T-cell (primary cell): ENCODE measurements around the gene PCDHA1. TPM values are rescaled to one million over a fixed set of nuclear protein-coding genes. Genes with fewer than 3 reads are reported as not detected.

Experiments
- ATAC-seq, 4 experiments: fragments of 200-7000 bp in 3 of 4; fragments of 150-1000 bp in 1 of 4; cut with Tn5 transposase; replicated peaks in 1 of 4; 1 replicate in 3 of 4; 2 replicates in 1 of 4; pipeline ENCODE4 v1.10.0; 2021; ENCODE audit warnings: moderate library complexity in 3 of 4, mild to moderate bottlenecking in 2 of 4, moderate number of reproducible peaks in 1 of 4
- CTCF ChIA-PET, 2 donors: fragments of 300-600 bp; sonication (Branson Sonifier 250); formaldehyde crosslinking; loops; one replicate each; lab custom pipeline; 2022; ENCODE audit warnings: antibody characterized with exemption in 2 of 2; lab: Charles Lee
- POLR2A ChIA-PET, 2 donors: fragments of 300-600 bp; sonication (Branson Sonifier 250); formaldehyde crosslinking; loops; one replicate each; lab custom pipeline; 2022; ENCODE audit warnings: antibody characterized with exemption in 2 of 2; lab: Charles Lee
- DNase-seq, 35 experiments: peaks; one replicate each; pipeline versions ENCODE4 v3.0.0 to v3.0.0-alpha.2; 2013 to 2023
- H3K27ac ChIP-seq: one replicate; pipeline ENCODE4 v1.5.1; 2013; ENCODE audit warnings: low read length
- H3K27me3 ChIP-seq, 2 experiments: replicated peaks in 1 of 2; 1 replicate in 1 of 2; 2 replicates in 1 of 2; pipeline versions ENCODE4 v1.6.1 to v1.7.0; 2013; ENCODE audit warnings: low read length in 1 of 2, mixed read lengths in 1 of 2; ENCODE audit not compliant: control insufficient read depth in 2 of 2, insufficient read depth in 2 of 2; ENCODE audit errors: extremely low read depth in 1 of 2
- H3K36me3 ChIP-seq, 2 donors: 1 replicate in 1 of 2; 2 replicates in 1 of 2; pipeline versions ENCODE4 v1.6.1 to v1.7.0; 2013; ENCODE audit warnings: low read length in 1 of 2; ENCODE audit not compliant: control insufficient read depth in 2 of 2, insufficient read depth in 1 of 2; ENCODE audit errors: extremely low read depth in 1 of 2
- H3K4me1 ChIP-seq, 2 experiments: 1 replicate in 1 of 2; 2 replicates in 1 of 2; pipeline versions ENCODE4 v1.6.1 to v1.7.0; 2013; ENCODE audit warnings: low read length in 2 of 2, mixed read lengths in 1 of 2; ENCODE audit not compliant: insufficient read depth in 2 of 2, control insufficient read depth in 1 of 2; ENCODE audit errors: extremely low read depth in 1 of 2
- H3K4me3 ChIP-seq, 2 donors: 1 replicate in 1 of 2; 2 replicates in 1 of 2; pipeline versions ENCODE4 v1.5.1 to v1.7.0; 2013; ENCODE audit warnings: mild to moderate bottlenecking in 2 of 2, low read length in 1 of 2, moderate library complexity in 1 of 2; ENCODE audit not compliant: control insufficient read depth in 1 of 2; ENCODE audit errors: extremely low read depth in 1 of 2
- H3K9me3 ChIP-seq: 2 replicates; pipeline ENCODE4 v1.7.0; 2013
- H3K27ac Mint-ChIP-seq, 2 donors: one replicate each; pipeline ENCODE4 v1.8.0; 2020 to 2021; ENCODE audit warnings: mild to moderate bottlenecking in 2 of 2, mixed read lengths in 2 of 2
- H3K27me3 Mint-ChIP-seq, 2 donors: one replicate each; pipeline ENCODE4 v1.8.0; 2021 to 2022; ENCODE audit warnings: mixed read lengths in 2 of 2
- H3K36me3 Mint-ChIP-seq: one replicate; pipeline ENCODE4 v1.8.0; 2021; ENCODE audit warnings: mixed read lengths
- H3K4me1 Mint-ChIP-seq, 3 donors: one replicate each; pipeline ENCODE4 v1.8.0; 2020 to 2022; ENCODE audit warnings: mixed read lengths in 3 of 3, mild to moderate bottlenecking in 1 of 3
- H3K4me3 Mint-ChIP-seq, 3 donors: one replicate each; pipeline ENCODE4 v1.8.0; 2020 to 2022; ENCODE audit warnings: mild to moderate bottlenecking in 3 of 3, mixed read lengths in 3 of 3, moderate library complexity in 3 of 3
- H3K9me3 Mint-ChIP-seq, 3 donors: one replicate each; pipeline ENCODE4 v1.8.0; 2020 to 2022; ENCODE audit warnings: mixed read lengths in 3 of 3
- WGBS: methylation state at CpG from one replicate; pipeline ENCODE4 v1.1.5; 2013; ENCODE audit warnings: missing lambda C conversion rate; ENCODE audit not compliant: insufficient coverage; 5-methylcytosine and 5-hydroxymethylcytosine counted together
- total RNA-seq, 35 experiments: library from RNA in 6 of 35; stranded (reverse) in 6 of 35; fragments of 120-200 nt in 1 of 35; gene quantifications; one replicate each; pipeline versions ENCODE4 v1.2.1 to v1.2.4 and lab custom pipeline; 2013 to 2026

Gene PCDHA1
- total RNA-seq, 5 donors from 2014 or later (not counting 1 experiment from before 2014, with no cell fraction given): not detected

DNA sequence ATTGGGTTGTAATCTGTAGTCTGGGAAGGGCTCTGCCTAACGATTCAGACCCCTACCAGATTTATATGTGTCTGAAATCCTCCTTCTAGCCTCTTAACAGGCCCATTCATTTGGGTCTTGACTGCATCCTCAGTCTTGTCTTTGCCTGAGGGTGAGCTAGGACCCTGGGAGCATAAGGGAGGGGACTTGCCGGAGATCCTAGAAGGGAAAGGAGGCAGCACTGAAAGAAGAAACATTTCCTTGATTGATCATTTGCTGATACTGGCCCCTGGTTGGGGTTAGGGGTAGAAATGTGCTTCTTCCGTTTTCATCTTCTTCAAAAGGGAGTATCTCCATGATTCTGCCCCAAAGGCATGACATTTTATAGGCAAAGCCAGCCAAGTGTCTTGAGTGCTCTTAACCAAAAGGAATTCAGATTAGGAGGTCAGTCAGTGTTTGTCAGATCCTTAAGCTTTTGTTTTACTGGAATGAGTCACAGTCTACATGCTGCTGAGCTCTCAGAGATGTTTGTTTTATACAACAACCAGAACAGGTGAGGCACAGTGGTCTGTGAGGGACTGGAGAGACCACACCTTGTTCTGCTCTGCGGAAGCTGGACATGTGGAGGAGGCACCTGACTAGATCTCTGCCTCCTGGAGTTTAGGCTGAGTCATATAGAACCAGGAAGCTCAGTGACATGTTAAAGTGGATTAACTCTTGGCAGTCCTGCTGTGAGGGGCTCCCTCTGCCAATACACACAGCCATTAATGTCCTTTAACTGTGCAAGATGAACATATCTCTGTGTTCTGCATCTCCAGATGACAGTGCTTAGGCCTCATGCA is 218.1 kb downstream of the PCDHA1 start:
- Histone ChIP-seq H3K27me3 (peaks cover 0 to 19% of the 10 kb centered on the region in 2 experiments), H3K27ac (no peak overlapping the region), H3K4me3 (no peak overlapping the region), H3K9me3 (no peaks in the 10 kb centered on the region), H3K4me1 (peaks cover 0 to 6% of the 10 kb centered on the region in 2 experiments), H3K36me3 (no peaks in the 10 kb centered on the region)
- POLR2A ChIA-PET: no interaction called here
- no CpG with 5 or more reads among the region's 4 CpGs for WGBS
- ATAC-seq (no peak), DNase-seq (no peak)
- CTCF ChIA-PET: no interaction called here
- Mint-ChIP-seq H3K36me3 (no peaks in the 10 kb centered on the region), H3K27me3 (peaks cover 28 to 40% of the 10 kb centered on the region in 2 donors), H3K27ac (no peak overlapping the region), H3K4me1 (peaks cover 5 to 13% (median 6%) of the 10 kb centered on the region in 3 donors), H3K4me3 (no peak overlapping the region), H3K9me3 (peaks cover 0 to 3% (median 0%) of the 10 kb centered on the region in 3 donors)

DNA sequence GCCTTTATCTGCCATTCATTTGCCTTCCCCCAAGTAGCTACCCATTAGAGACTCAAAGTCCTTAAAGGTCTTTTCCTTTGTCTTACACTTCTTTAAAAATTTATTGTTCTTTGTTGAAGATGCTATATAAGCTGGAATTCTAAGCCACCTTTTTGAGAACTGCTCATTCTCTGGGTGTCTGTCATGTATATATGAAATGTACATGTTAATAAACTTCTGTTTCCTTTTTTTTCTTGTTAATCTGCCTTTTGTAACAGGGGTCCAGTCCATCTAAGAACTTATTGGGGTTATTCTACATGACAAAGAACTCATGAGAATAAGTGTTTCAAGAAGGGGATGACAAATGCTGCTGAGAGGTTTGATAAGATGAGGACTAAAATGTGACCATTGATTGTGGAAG is 221.9 kb downstream of the PCDHA1 start:
- H3K36me3 ChIP-seq: no peaks in the 10 kb centered on the region
- POLR2A ChIA-PET: no interaction called here
- Mint-ChIP-seq H3K9me3 (peaks cover 0 to 3% (median 0%) of the 10 kb centered on the region in 3 donors), H3K36me3 (no peaks in the 10 kb centered on the region), H3K27me3 (peaks cover 13 to 23% of the 10 kb centered on the region in 2 donors), H3K4me3 (no peak overlapping the region), H3K27ac (no peak overlapping the region), H3K4me1 (no peaks in the 10 kb centered on the region)
- no peaks in the 10 kb centered on the region for H3K4me1 ChIP-seq
- CTCF ChIA-PET: no interaction called here
- H3K27ac ChIP-seq: no peak overlapping the region
- no peaks in the 10 kb centered on the region for H3K9me3 ChIP-seq
- DNase-seq (no peak), ATAC-seq (no peak)
- H3K27me3 ChIP-seq: peaks cover 0 to 15% of the 10 kb centered on the region in 2 experiments
- no peak overlapping the region for H3K4me3 ChIP-seq

DNA sequence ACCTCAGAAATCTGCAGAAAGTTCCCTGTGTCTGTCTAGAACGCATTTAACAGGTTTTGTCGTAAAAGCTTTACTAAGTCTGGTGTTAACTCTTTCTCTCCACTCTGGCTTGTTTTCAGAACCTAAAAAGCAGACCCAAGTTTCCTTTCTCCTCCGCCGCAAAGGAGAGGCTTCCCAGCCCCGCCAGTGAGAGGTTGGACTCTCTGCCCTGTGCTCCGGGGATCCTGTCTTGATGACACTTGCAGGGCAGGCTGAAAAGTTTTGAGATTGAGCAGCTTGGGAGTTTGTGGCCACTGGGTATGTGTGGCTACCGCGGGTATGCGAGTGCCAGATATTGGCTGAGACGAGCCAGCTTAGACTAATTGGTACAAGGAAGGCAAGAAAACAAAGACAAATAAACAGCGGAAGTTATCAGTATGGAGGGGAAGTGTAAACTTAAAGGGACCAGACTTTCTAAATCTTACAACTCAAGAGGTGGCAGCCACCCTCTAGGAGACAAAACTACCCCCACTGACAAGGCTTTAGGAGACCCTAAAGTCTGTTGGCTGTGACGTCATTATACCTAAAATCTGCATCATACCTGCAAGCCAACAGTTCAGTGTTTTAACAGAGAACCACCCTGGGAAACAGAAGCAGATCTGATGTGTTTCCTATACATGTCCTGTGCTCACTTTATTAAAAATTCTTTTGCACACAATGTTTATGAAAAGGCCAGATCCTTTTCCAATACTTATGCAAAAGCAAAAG is 224.3 kb downstream of the PCDHA1 start:
- Histone ChIP-seq H3K4me1 (no peaks in the 10 kb centered on the region), H3K27ac (no peak overlapping the region), H3K36me3 (no peaks in the 10 kb centered on the region), H3K9me3 (no peaks in the 10 kb centered on the region), H3K4me3 (no peak overlapping the region), H3K27me3 (peaks cover 0 to 9% of the 10 kb centered on the region in 2 experiments)
- Mint-ChIP-seq H3K27me3 (peaks cover 4 to 15% of the 10 kb centered on the region in 2 donors), H3K9me3 (peaks cover 0 to 3% (median 0%) of the 10 kb centered on the region in 3 donors), H3K4me1 (no peaks in the 10 kb centered on the region), H3K4me3 (no peak overlapping the region), H3K36me3 (no peaks in the 10 kb centered on the region), H3K27ac (no peak overlapping the region)
- ATAC-seq (no peak), DNase-seq (no peak)
- POLR2A ChIA-PET: no interaction called here
- 42% methylated on average over 5 of the region's 12 CpGs for WGBS
- CTCF ChIA-PET: no interaction called here

DNA sequence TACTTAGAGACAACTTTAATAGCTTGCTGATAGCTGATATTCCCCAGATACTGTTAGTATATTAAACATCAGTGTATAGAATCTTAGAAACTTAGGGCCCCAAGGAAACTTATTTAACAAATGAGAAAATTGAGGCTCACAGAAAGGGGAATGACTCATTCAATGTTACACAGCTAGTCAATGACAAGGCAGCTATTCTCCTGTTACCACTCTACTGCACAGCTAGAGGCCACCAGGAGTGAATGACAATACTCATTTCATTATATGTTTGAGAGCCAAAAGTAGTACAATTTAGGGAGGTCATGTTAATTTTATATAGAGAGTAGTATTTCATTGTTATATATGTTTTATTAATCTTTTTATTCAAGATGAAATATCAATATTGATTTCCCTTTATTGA is 232.0 kb downstream of the PCDHA1 start:
- no peaks in the 10 kb centered on the region for H3K9me3 Mint-ChIP-seq
- H3K4me3 ChIP-seq: no peak overlapping the region
- CTCF ChIA-PET: no interaction called here
- H3K27me3 Mint-ChIP-seq: peaks cover 0 to 2% of the 10 kb centered on the region in 2 donors
- H3K4me1 ChIP-seq: no peaks in the 10 kb centered on the region
- no peaks in the 10 kb centered on the region for H3K9me3 ChIP-seq
- ATAC-seq: no peak
- no peak overlapping the region for H3K27ac ChIP-seq
- POLR2A ChIA-PET: no interaction called here
- no peak overlapping the region for H3K27ac Mint-ChIP-seq
- H3K4me1 Mint-ChIP-seq: no peaks in the 10 kb centered on the region
- no peak for DNase-seq
- H3K27me3 ChIP-seq: no peaks in the 10 kb centered on the region
- H3K4me3 Mint-ChIP-seq: no peak overlapping the region
- H3K36me3 ChIP-seq: no peaks in the 10 kb centered on the region
- H3K36me3 Mint-ChIP-seq: no peaks in the 10 kb centered on the region

DNA sequence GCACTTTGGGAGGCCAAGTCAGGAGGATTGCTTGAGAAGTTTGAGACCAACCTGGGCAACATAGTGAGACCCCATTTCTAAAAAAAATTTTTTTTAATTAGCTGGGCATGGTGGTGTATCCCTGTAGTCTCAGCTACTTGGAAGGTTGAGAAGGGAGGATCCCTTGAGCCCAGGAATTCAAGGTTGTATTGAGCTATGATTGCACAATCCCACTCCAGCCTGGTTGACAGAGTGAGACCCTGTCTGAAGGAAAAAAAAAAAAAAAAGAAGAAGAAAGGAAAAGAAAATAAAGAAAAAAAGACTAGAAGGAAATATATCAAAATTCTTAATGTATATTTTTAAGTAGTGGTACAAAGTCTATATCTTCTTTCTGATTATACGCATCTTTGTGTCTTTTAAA is 236.4 kb downstream of the PCDHA1 start:
- no peak for DNase-seq
- WGBS: no CpG with 5 or more reads among the region's 1 CpG
- Histone ChIP-seq H3K4me3 (no peak overlapping the region), H3K27ac (no peak overlapping the region), H3K27me3 (no peaks in the 10 kb centered on the region), H3K9me3 (no peaks in the 10 kb centered on the region), H3K4me1 (no peaks in the 10 kb centered on the region), H3K36me3 (no peaks in the 10 kb centered on the region)
- no peaks in the 10 kb centered on the region for H3K27me3 Mint-ChIP-seq
- no peaks in the 10 kb centered on the region for H3K36me3 Mint-ChIP-seq
- H3K4me3 Mint-ChIP-seq: no peak overlapping the region
- no peak overlapping the region for H3K27ac Mint-ChIP-seq
- no peak for ATAC-seq
- H3K9me3 Mint-ChIP-seq: peaks cover 0 to 8% (median 3%) of the 10 kb centered on the region in 3 donors
- H3K4me1 Mint-ChIP-seq: no peaks in the 10 kb centered on the region
- ChIA-PET POLR2A (no interaction called here), CTCF (no interaction called here)

DNA sequence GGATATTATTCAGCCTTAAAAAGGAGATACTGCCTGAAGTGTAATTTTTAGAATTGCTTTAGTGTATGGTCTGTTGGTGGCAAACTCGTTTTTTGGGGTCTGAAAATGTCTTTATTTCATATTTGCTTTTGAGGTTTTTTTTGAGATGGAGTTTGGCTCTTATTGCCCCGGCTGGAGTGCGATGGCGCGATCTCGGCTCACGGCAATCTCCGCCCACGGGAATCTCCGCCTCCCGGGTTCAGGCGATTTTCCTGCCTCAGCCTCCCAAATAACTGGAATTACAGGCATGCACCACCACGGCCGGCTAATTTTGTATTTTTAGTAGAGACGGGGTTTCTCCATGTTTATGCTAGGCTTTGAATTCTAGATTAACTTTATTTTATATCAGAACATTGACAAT is 245.1 kb downstream of the PCDHA1 start:
- Mint-ChIP-seq H3K4me1 (no peaks in the 10 kb centered on the region), H3K9me3 (no peaks in the 10 kb centered on the region), H3K27ac (no peak overlapping the region), H3K27me3 (no peaks in the 10 kb centered on the region), H3K4me3 (no peak overlapping the region), H3K36me3 (no peaks in the 10 kb centered on the region)
- POLR2A ChIA-PET: no interaction called here
- H3K4me3 ChIP-seq: no peak overlapping the region
- DNase-seq (no peak), ATAC-seq (no peak)
- H3K4me1 ChIP-seq: no peaks in the 10 kb centered on the region
- no peaks in the 10 kb centered on the region for H3K9me3 ChIP-seq
- 17% methylated on average over 1 of the region's 15 CpGs for WGBS
- no peaks in the 10 kb centered on the region for H3K36me3 ChIP-seq
- no peaks in the 10 kb centered on the region for H3K27me3 ChIP-seq
- CTCF ChIA-PET: no interaction called here
- H3K27ac ChIP-seq: no peak overlapping the region
